IMR-90 (cell line): ENCODE measurements around the gene ZNRF4. TPM values are rescaled to one million over a fixed set of nuclear protein-coding genes. Genes with fewer than 3 reads are reported as not detected.

Experiments
- ATAC-seq: fragments of 200-7000 bp; cut with Tn5 transposase; 2 replicates; pipeline ENCODE4 v1.9.1; 2020; ENCODE audit warnings: low read depth, mild to moderate bottlenecking, moderate library complexity
- BruUV-seq: library from RNA; stranded (reverse); fragments of 400-500 nt; replicated peaks from 2 replicates; lab custom pipeline; 2021; lab: Mats Ljungman, UMichigan
- CTCF ChIA-PET: fragments of 300-600 bp; formaldehyde crosslinking; extraction: SDS; loops from one replicate; lab custom pipeline; 2021; ENCODE audit warnings: antibody characterized with exemption; lab: Yijun Ruan, JAX
- POLR2A ChIA-PET: fragments of 300-600 bp; sonication (Branson Sonifier 250); formaldehyde crosslinking; loops from one replicate; lab custom pipeline; 2022; ENCODE audit warnings: antibody characterized with exemption; ENCODE audit not compliant: unreplicated experiment; lab: Charles Lee
- DNase-seq: peaks from one replicate; pipeline ENCODE4 v3.0.0; 2013
- H2AFZ ChIP-seq: replicated peaks from 2 replicates; pipeline ENCODE3; 2013; ENCODE audit warnings: low read length, mild to moderate bottlenecking; ENCODE audit not compliant: poor library complexity
- H2AK5ac ChIP-seq: 2 replicates; pipeline ENCODE4 v1.6.1; 2013; ENCODE audit warnings: low read depth, low read length, inconsistent platforms
- H2AK9ac ChIP-seq: replicated peaks from 2 replicates; pipeline ENCODE3; 2013; ENCODE audit warnings: mild to moderate bottlenecking, low read depth, low read length, moderate library complexity; ENCODE audit not compliant: poor library complexity
- H2BK120ac ChIP-seq: 2 replicates; pipeline ENCODE4 v1.6.1; 2013; ENCODE audit warnings: low read depth, low read length, inconsistent platforms
- H2BK15ac ChIP-seq: 3 replicates; pipeline ENCODE4 v1.6.1; 2013; ENCODE audit warnings: low read depth, low read length, inconsistent platforms
- H2BK20ac ChIP-seq: 2 replicates; pipeline ENCODE4 v1.6.1; 2013; ENCODE audit warnings: low read depth, mild to moderate bottlenecking, inconsistent platforms, low read length, moderate library complexity
- H2BK5ac ChIP-seq: 2 replicates; pipeline ENCODE4 v1.6.1; 2013; ENCODE audit warnings: mild to moderate bottlenecking, low read depth, low read length, inconsistent platforms; ENCODE audit not compliant: poor library complexity, severe bottlenecking
- H3K14ac ChIP-seq: replicated peaks from 2 replicates; pipeline ENCODE4 v1.6.1; 2013; ENCODE audit warnings: low read depth, low read length, inconsistent platforms
- H3K18ac ChIP-seq: 2 replicates; pipeline ENCODE4 v1.6.1; 2013; ENCODE audit warnings: low read depth, low read length, control low read depth
- H3K23ac ChIP-seq: 2 replicates; pipeline ENCODE4 v1.6.1; 2013; ENCODE audit warnings: low read depth, low read length, inconsistent platforms
- H3K27ac ChIP-seq: 2 replicates; pipeline ENCODE4 v1.5.1; 2013; ENCODE audit warnings: mild to moderate bottlenecking, control low read depth, low read length; ENCODE audit not compliant: insufficient read depth
- H3K27me3 ChIP-seq: 2 replicates; pipeline ENCODE4 v1.6.1; 2013; ENCODE audit warnings: low read length; ENCODE audit not compliant: control insufficient read depth, insufficient read depth
- H3K36me3 ChIP-seq: 2 replicates; pipeline ENCODE4 v1.6.1; 2013; ENCODE audit warnings: low read length, mixed read lengths; ENCODE audit not compliant: control insufficient read depth, insufficient read depth
- H3K4ac ChIP-seq: 2 replicates; pipeline ENCODE4 v1.6.1; 2013; ENCODE audit warnings: low read depth, low read length, inconsistent platforms
- H3K4me1 ChIP-seq: 2 replicates; pipeline ENCODE4 v1.6.1; 2013; ENCODE audit warnings: low read length, mixed read lengths; ENCODE audit not compliant: control insufficient read depth, insufficient read depth
- H3K4me2 ChIP-seq: 2 replicates; pipeline ENCODE4 v1.6.1; 2013; ENCODE audit warnings: low read depth, mild to moderate bottlenecking, control low read depth, low read length, moderate library complexity
- H3K4me3 ChIP-seq: 2 replicates; pipeline ENCODE4 v1.5.1; 2013; ENCODE audit warnings: low read depth, mild to moderate bottlenecking, control low read depth, low read length, moderate library complexity; ENCODE audit not compliant: insufficient read depth
- H3K56ac ChIP-seq: 2 replicates; pipeline ENCODE4 v1.6.1; 2013; ENCODE audit warnings: low read length, inconsistent platforms; ENCODE audit not compliant: insufficient read depth; ENCODE audit errors: extremely low read depth
- H3K79me1 ChIP-seq, 2 experiments: 2 replicates each; pipeline ENCODE4 v1.6.1; 2013; ENCODE audit warnings: low read length in 2 of 2, inconsistent platforms in 1 of 2, low read depth in 1 of 2
- H3K9ac ChIP-seq: 2 replicates; pipeline ENCODE4 v1.6.1; 2013; ENCODE audit warnings: low read depth, low read length, control low read depth
- H3K9me1 ChIP-seq: 2 replicates; pipeline ENCODE4 v1.6.1; 2013; ENCODE audit warnings: low read length, inconsistent platforms; ENCODE audit not compliant: insufficient read depth
- H3K9me3 ChIP-seq: 2 replicates; pipeline ENCODE4 v1.6.1; 2013; ENCODE audit warnings: low read length; ENCODE audit not compliant: control insufficient read depth, insufficient read depth
- H4K20me1 ChIP-seq: 2 replicates; pipeline ENCODE4 v1.6.1; 2013; ENCODE audit warnings: low read length, inconsistent platforms; ENCODE audit not compliant: insufficient read depth
- H4K5ac ChIP-seq: 2 replicates; pipeline ENCODE4 v1.6.1; 2013; ENCODE audit warnings: mild to moderate bottlenecking, low read depth, low read length, control low read depth
- H4K8ac ChIP-seq, 2 experiments: 2 replicates each; pipeline ENCODE4 v1.6.1; 2013; ENCODE audit warnings: low read depth in 2 of 2, low read length in 2 of 2, control low read depth in 1 of 2, inconsistent platforms in 1 of 2
- H4K91ac ChIP-seq: 2 replicates; pipeline ENCODE4 v1.6.1; 2013; ENCODE audit warnings: low read depth, low read length, inconsistent platforms; ENCODE audit not compliant: insufficient read depth
- BHLHE40 ChIP-seq: fragments of 150-350 bp; IDR thresholded peaks from 2 replicates; pipeline ENCODE4 v1.6.1; 2016; ENCODE audit warnings: mild to moderate bottlenecking, low read depth, low read length
- CEBPB ChIP-seq: IDR thresholded peaks from 2 replicates; pipeline ENCODE4 v1.6.1; 2012; ENCODE audit warnings: low read depth, low read length, improper control_type of control experiment
- CHD1 ChIP-seq: IDR thresholded peaks from 2 replicates; pipeline ENCODE4 v1.6.1; 2012; ENCODE audit warnings: low read depth, low read length, improper control_type of control experiment
- FOS ChIP-seq: fragments of 150-350 bp; IDR thresholded peaks from 2 replicates; pipeline ENCODE4 v1.6.1; 2016; ENCODE audit warnings: low read depth, low read length
- MAFK ChIP-seq: IDR thresholded peaks from 2 replicates; pipeline ENCODE4 v1.6.1; 2012; ENCODE audit warnings: low read depth, low read length, improper control_type of control experiment
- MAZ ChIP-seq: IDR thresholded peaks from 2 replicates; pipeline ENCODE4 v1.6.1; 2012; ENCODE audit warnings: low read depth, mild to moderate bottlenecking, low read length, improper control_type of control experiment, moderate library complexity, borderline replicate concordance
- MXI1 ChIP-seq: IDR thresholded peaks from 2 replicates; pipeline ENCODE4 v1.6.1; 2012; ENCODE audit warnings: low read depth, mild to moderate bottlenecking, low read length, moderate library complexity, borderline replicate concordance
- NFE2L2 ChIP-seq: fragments of 150-350 bp; IDR thresholded peaks from 2 replicates; pipeline ENCODE4 v1.6.1; 2016; ENCODE audit warnings: low read depth, mild to moderate bottlenecking, low read length
- POLR2A ChIP-seq: IDR thresholded peaks from 2 replicates; pipeline ENCODE4 v1.6.1; 2012; ENCODE audit warnings: mild to moderate bottlenecking, low read depth, low read length
- RAD21 ChIP-seq: IDR thresholded peaks from 2 replicates; pipeline ENCODE4 v1.6.1; 2012; ENCODE audit warnings: low read length, improper control_type of control experiment
- RCOR1 ChIP-seq: IDR thresholded peaks from 2 replicates; pipeline ENCODE4 v1.6.1; 2012; ENCODE audit warnings: mild to moderate bottlenecking, low read length, improper control_type of control experiment; ENCODE audit not compliant: insufficient replicate concordance
- RFX5 ChIP-seq: IDR thresholded peaks from 2 replicates; pipeline ENCODE4 v1.8.0; 2012; ENCODE audit warnings: low read depth, mild to moderate bottlenecking, low read length, moderate library complexity
- SMC3 ChIP-seq: fragments of 150-350 bp; IDR thresholded peaks from 2 replicates; pipeline ENCODE4 v1.6.1; 2016; ENCODE audit warnings: low read depth, mild to moderate bottlenecking, antibody characterized with exemption, low read length, moderate library complexity
- whole genome bisulfite sequencing, 2 experiments: methylation state at CpG; one replicate each; pipeline versions ENCODE4 v1.1.5 to v1.1.7; 2013; ENCODE audit warnings: missing lambda C conversion rate in 2 of 2; ENCODE audit not compliant: insufficient read length in 1 of 2; ENCODE audit errors: extremely low coverage in 2 of 2; 5-methylcytosine and 5-hydroxymethylcytosine counted together
- dilution Hi-C: fragments of 300-500 bp; cut with HindIII; formaldehyde crosslinking; loops from one replicate; pipeline ENCODE4 v1.14.3; 2018; ENCODE audit warnings: low sequenced_read_pairs; ENCODE audit not compliant: unreplicated experiment
- in situ Hi-C: fragments of 300-500 bp; cut with MboI; formaldehyde crosslinking; loops from 3 replicates; pipeline ENCODE4 v1.14.3; 2019; ENCODE audit warnings: low sequenced_read_pairs, inconsistent platforms, mixed read lengths
- intact Hi-C: fragments of 100-400 bp; cut with micrococcal nuclease; formaldehyde crosslinking; loops from 2 replicates; pipeline ENCODE4 v1.10.0; 2022
- polyA plus RNA-seq, 3 experiments: library from polyadenylated mRNA; depleted of rRNA; stranded (reverse); fragments of >200 nt; gene quantifications; 2 replicates each; pipeline ENCODE4 v1.2.3, GENCODE V29; 2012; ENCODE audit warnings: low replicate concordance in 1 of 3
- total RNA-seq: library from RNA; depleted of rRNA; stranded (reverse); fragments of >200 nt; gene quantifications from 2 replicates; pipeline ENCODE4 v1.2.3, GENCODE V29; 2012
- TF ChIP-seq, protein P1 (sequence below): fragments of 150-350 bp; IDR thresholded peaks from 2 replicates; pipeline ENCODE4 v1.6.1; 2017; ENCODE audit warnings: mild to moderate bottlenecking, antibody characterized with exemption, low read length, low read depth
- TF ChIP-seq, protein P2 (sequence below): fragments of 150-350 bp; IDR thresholded peaks from 2 replicates; pipeline ENCODE4 v1.6.1; 2016; ENCODE audit warnings: low read depth, mild to moderate bottlenecking, low read length, moderate library complexity, borderline replicate concordance
- TF ChIP-seq, protein P3 (sequence below): conservative IDR thresholded peaks from 2 replicates; pipeline ENCODE4 v1.5.1; 2012; ENCODE audit warnings: mild to moderate bottlenecking, low read depth, low read length, improper control_type of control experiment

ZNRF4 gene
- total and polyA plus RNA-seq, 2 of the 4 experiments (the other 2 are of a cell fraction) = not detected

DNA sequence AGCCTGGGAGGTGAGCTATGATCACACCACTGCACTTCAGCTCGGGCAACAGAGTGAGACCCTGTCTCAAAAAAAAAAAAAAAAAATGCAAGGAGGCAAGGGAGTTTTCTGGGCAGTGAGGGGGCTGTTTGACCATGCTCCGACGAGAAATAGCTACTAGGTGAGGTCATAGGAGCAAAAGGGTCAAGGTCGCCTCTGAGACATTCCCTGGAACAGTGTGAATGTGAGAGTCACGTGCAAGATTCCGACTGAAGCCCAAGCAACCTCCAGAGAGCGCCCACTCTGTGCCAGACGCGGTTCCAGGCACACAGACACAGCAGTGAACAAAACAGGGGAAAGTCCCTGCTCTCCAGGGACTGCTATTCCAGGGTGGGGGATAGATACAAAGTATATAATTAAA lies 2.5 kb downstream of the ZNRF4 start:
- TF ChIP-seq, protein P1, sequence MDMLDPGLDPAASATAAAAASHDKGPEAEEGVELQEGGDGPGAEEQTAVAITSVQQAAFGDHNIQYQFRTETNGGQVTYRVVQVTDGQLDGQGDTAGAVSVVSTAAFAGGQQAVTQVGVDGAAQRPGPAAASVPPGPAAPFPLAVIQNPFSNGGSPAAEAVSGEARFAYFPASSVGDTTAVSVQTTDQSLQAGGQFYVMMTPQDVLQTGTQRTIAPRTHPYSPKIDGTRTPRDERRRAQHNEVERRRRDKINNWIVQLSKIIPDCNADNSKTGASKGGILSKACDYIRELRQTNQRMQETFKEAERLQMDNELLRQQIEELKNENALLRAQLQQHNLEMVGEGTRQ = no peak
- TF ChIP-seq RFX5 = no peak
- no peak for TF ChIP-seq MAZ
- TF ChIP-seq MAFK = no peak
- no peak for TF ChIP-seq RCOR1
- no peak for TF ChIP-seq BHLHE40
- TF ChIP-seq FOS = no peak
- no peak for TF ChIP-seq RAD21
- TF ChIP-seq, protein P2, sequence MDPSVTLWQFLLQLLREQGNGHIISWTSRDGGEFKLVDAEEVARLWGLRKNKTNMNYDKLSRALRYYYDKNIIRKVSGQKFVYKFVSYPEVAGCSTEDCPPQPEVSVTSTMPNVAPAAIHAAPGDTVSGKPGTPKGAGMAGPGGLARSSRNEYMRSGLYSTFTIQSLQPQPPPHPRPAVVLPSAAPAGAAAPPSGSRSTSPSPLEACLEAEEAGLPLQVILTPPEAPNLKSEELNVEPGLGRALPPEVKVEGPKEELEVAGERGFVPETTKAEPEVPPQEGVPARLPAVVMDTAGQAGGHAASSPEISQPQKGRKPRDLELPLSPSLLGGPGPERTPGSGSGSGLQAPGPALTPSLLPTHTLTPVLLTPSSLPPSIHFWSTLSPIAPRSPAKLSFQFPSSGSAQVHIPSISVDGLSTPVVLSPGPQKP = no peak
- no peak for TF ChIP-seq SMC3
- TF ChIP-seq NFE2L2 = no peak
- no peak for TF ChIP-seq CEBPB
- TF ChIP-seq POLR2A = no peak
- TF ChIP-seq CHD1 = no peak
- TF ChIP-seq, protein P3, sequence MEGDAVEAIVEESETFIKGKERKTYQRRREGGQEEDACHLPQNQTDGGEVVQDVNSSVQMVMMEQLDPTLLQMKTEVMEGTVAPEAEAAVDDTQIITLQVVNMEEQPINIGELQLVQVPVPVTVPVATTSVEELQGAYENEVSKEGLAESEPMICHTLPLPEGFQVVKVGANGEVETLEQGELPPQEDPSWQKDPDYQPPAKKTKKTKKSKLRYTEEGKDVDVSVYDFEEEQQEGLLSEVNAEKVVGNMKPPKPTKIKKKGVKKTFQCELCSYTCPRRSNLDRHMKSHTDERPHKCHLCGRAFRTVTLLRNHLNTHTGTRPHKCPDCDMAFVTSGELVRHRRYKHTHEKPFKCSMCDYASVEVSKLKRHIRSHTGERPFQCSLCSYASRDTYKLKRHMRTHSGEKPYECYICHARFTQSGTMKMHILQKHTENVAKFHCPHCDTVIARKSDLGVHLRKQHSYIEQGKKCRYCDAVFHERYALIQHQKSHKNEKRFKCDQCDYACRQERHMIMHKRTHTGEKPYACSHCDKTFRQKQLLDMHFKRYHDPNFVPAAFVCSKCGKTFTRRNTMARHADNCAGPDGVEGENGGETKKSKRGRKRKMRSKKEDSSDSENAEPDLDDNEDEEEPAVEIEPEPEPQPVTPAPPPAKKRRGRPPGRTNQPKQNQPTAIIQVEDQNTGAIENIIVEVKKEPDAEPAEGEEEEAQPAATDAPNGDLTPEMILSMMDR = no peak
- no peak for TF ChIP-seq MXI1
- Histone ChIP-seq H2AFZ (no peak overlapping the region), H3K9ac (no peak overlapping the region), H2BK5ac (no peak overlapping the region), H4K20me1 (no peaks in the 10 kb centered on the region), H3K14ac (no peak overlapping the region), H4K91ac (no peak overlapping the region), H2BK120ac (no peak overlapping the region), H3K4ac (no peak overlapping the region), H3K27me3 (no peaks in the 10 kb centered on the region; the same call in 1 of the 2 replicates), H4K8ac (no peak overlapping the region), H3K36me3 (no peaks in the 10 kb centered on the region), H3K4me1 (no peaks in the 10 kb centered on the region), H2AK9ac (no peak overlapping the region), H2BK15ac (no peak overlapping the region), H3K9me3 (peaks cover 4% of the 10 kb centered on the region; the same call in 1 of the 2 replicates), H3K79me1 (no peaks in the 10 kb centered on the region), H3K18ac (no peak overlapping the region), H3K27ac (no peak overlapping the region), H3K23ac (no peak overlapping the region), H3K4me3 (no peak overlapping the region), H4K5ac (no peak overlapping the region), H3K4me2 (no peak overlapping the region), H2AK5ac (no peak overlapping the region), H2BK20ac (no peak overlapping the region), H3K56ac (no peak overlapping the region), H3K9me1 (no peaks in the 10 kb centered on the region)
- 40% methylated on average over 2 of the region's 9 CpGs; no CpG with 5 or more reads in 1 of the 2 experiments for WGBS, 2 experiments
- BruUV-seq = no TSS peak
- DNase-seq (no peak), ATAC-seq (no peak)
- dilution Hi-C loops = no loop called here
- in situ Hi-C loops = no loop called here
- POLR2A ChIA-PET = no interaction called here
- intact Hi-C loops = no loop called here
- CTCF ChIA-PET = no interaction called here
